Type B pancreatic cell (in vitro differentiated cells): ENCODE measurements around the gene SGK2. TPM values are rescaled to one million over a fixed set of nuclear protein-coding genes. Genes with fewer than 3 reads are reported as not detected.

Experiments used
- DNase-seq: peaks from one replicate; pipeline ENCODE4 v3.0.0; 2021; ENCODE audit warnings: mixed read lengths; ENCODE audit not compliant: unreplicated experiment; ENCODE audit errors: extremely low spot score
- H3K27ac Mint-ChIP-seq: 2 replicates; pipeline ENCODE4 v1.8.0; 2021; ENCODE audit warnings: mild to moderate bottlenecking, mixed read lengths
- H3K27me3 Mint-ChIP-seq: 2 replicates; pipeline ENCODE4 v1.8.0; 2021; ENCODE audit warnings: mixed read lengths
- H3K36me3 Mint-ChIP-seq: 2 replicates; pipeline ENCODE4 v1.8.0; 2021; ENCODE audit warnings: mixed read lengths
- H3K4me1 Mint-ChIP-seq: one replicate; pipeline ENCODE4 v1.8.0; 2021; ENCODE audit warnings: mixed read lengths; ENCODE audit not compliant: unreplicated experiment
- H3K4me3 Mint-ChIP-seq: 2 replicates; pipeline ENCODE4 v1.8.0; 2021; ENCODE audit warnings: mild to moderate bottlenecking, mixed read lengths
- H3K9me3 Mint-ChIP-seq: 2 replicates; pipeline ENCODE4 v1.8.0; 2021; ENCODE audit warnings: mixed read lengths
- CTCF ChIP-seq: fragments of 200-600 bp; sonication (generic); conservative IDR thresholded peaks from 2 replicates; pipeline ENCODE4 v1.5.0; 2021; ENCODE audit warnings: antibody characterized with exemption, mild to moderate bottlenecking
- total RNA-seq: library from RNA; stranded (reverse); gene quantifications from 2 replicates; pipeline ENCODE4 v1.2.1, GENCODE V29; 2021; ENCODE audit warnings: low replicate concordance

SGK2 gene
- total RNA-seq, 1 donor from 2014 or later = 9.9 TPM

GRCh38 chr20:43515628-43516027, 43.2 kb upstream of the SGK2 start:
- Mint-ChIP-seq H3K4me1 (peaks cover 4% of the 10 kb centered on the region), H3K36me3 (peaks cover 4% of the 10 kb centered on the region), H3K9me3 (no peaks in the 10 kb centered on the region), H3K4me3 (peak overlapping the region; percentile 71), H3K27ac (no peak overlapping the region), H3K27me3 (no peaks in the 10 kb centered on the region)
- DNase-seq = no peak
- TF ChIP-seq CTCF = no peak

- Mint-ChIP-seq H3K4me1 (peaks cover 4% of the 10 kb centered on the region), H3K4me3 (peak overlapping the region; percentile 0), H3K27ac (no peak overlapping the region), H3K9me3 (no peaks in the 10 kb centered on the region), H3K27me3 (no peaks in the 10 kb centered on the region), H3K36me3 (peaks cover 4% of the 10 kb centered on the region)
- no peak for TF ChIP-seq CTCF
- no peak for DNase-seq
These were observed 42.5 kb upstream of the SGK2 start for GRCh38 chr20:43516251-43516824.

- Mint-ChIP-seq H3K27me3 (no peaks in the 10 kb centered on the region), H3K36me3 (peaks cover 4% of the 10 kb centered on the region), H3K4me3 (no peak overlapping the region), H3K4me1 (peaks cover 4% of the 10 kb centered on the region), H3K9me3 (no peaks in the 10 kb centered on the region), H3K27ac (no peak overlapping the region)
- no peak for TF ChIP-seq CTCF
- DNase-seq = no peak
These were observed 38.7 kb upstream of the SGK2 start for GRCh38 chr20:43520074-43520630.

- Mint-ChIP-seq H3K36me3 (no peaks in the 10 kb centered on the region), H3K4me3 (no peak overlapping the region), H3K9me3 (no peaks in the 10 kb centered on the region), H3K27me3 (no peaks in the 10 kb centered on the region), H3K27ac (no peak overlapping the region), H3K4me1 (no peaks in the 10 kb centered on the region)
- TF ChIP-seq CTCF = no peak
- DNase-seq = no peak
These were observed 33.8 kb upstream of the SGK2 start for GRCh38 chr20:43525021-43525420.

- Mint-ChIP-seq H3K27me3 (no peaks in the 10 kb centered on the region), H3K36me3 (no peaks in the 10 kb centered on the region), H3K4me3 (no peak overlapping the region), H3K9me3 (no peaks in the 10 kb centered on the region), H3K27ac (no peak overlapping the region), H3K4me1 (no peaks in the 10 kb centered on the region)
- no peak for DNase-seq
- TF ChIP-seq CTCF = no peak
These were observed 30.5 kb upstream of the SGK2 start for GRCh38 chr20:43528258-43528875.
